Hepatocyte (in vitro differentiated cells): ENCODE data around the gene LDLRAD3.

Experiments used
- CTCF ChIP-seq: fragments of 200-600 bp; sonication (generic); IDR thresholded peaks from 2 replicates; pipeline ENCODE4 v1.5.1; 2016; ENCODE audit warnings: antibody characterized with exemption, mild to moderate bottlenecking; ENCODE audit not compliant: poor library complexity
- EZH2 ChIP-seq: fragments of 200-600 bp; sonication (generic); IDR thresholded peaks from 2 replicates; pipeline ENCODE4 v1.6.1; 2016; ENCODE audit warnings: antibody characterized with exemption, mild to moderate bottlenecking, borderline replicate concordance
- EZH2phosphoT487 ChIP-seq: fragments of 200-600 bp; sonication (generic); IDR thresholded peaks from one replicate; pipeline ENCODE4 v1.6.1; 2018; ENCODE audit warnings: antibody characterized with exemption, mild to moderate bottlenecking, low read depth, moderate library complexity; ENCODE audit not compliant: unreplicated experiment, severe bottlenecking

- TF ChIP-seq CTCF (no peak), EZH2 (no peak), EZH2phosphoT487 (no peak)
These were observed 183.7 kb downstream of the LDLRAD3 start for GRCh38 chr11:36127550-36127949.
